Nephron progenitor cell (in vitro differentiated cells): ENCODE data around the gene TFDP1.
A peak's percentile ranks its signal among the peaks of the same experiment; 100 is the strongest.

ENCODE experiments used
- DNase-seq: peaks from one replicate; pipeline ENCODE4 v3.0.0; 2021
- H3K27ac Mint-ChIP-seq: 2 replicates; pipeline ENCODE4 v1.8.0; 2021; ENCODE audit warnings: mild to moderate bottlenecking, moderate library complexity, mixed read lengths
- H3K27me3 Mint-ChIP-seq: 2 replicates; pipeline ENCODE4 v1.8.0; 2021; ENCODE audit warnings: mild to moderate bottlenecking, low read depth, mixed read lengths; ENCODE audit not compliant: poor library complexity
- H3K36me3 Mint-ChIP-seq: 2 replicates; pipeline ENCODE4 v1.8.0; 2021; ENCODE audit warnings: low read depth, mixed read lengths
- H3K4me1 Mint-ChIP-seq: 2 replicates; pipeline ENCODE4 v1.8.0; 2021; ENCODE audit warnings: mixed read lengths
- H3K4me3 Mint-ChIP-seq: 2 replicates; pipeline ENCODE4 v1.8.0; 2021; ENCODE audit warnings: mild to moderate bottlenecking, moderate library complexity, mixed read lengths
- H3K9me3 Mint-ChIP-seq: 2 replicates; pipeline ENCODE4 v1.8.0; 2021; ENCODE audit warnings: mild to moderate bottlenecking, moderate library complexity, mixed read lengths
- CTCF ChIP-seq: fragments of 200-600 bp; sonication (generic); IDR thresholded peaks from 2 replicates; pipeline ENCODE4 v1.5.0; 2021; ENCODE audit warnings: antibody characterized with exemption

TFDP1 gene

GRCh38 chr13:113608967-113609533 is 24.5 kb downstream of the TFDP1 start:
- Mint-ChIP-seq H3K9me3 (peaks cover 6% of the 10 kb centered on the region), H3K4me3 (no peak overlapping the region), H3K27ac (no peak overlapping the region), H3K36me3 (peaks cover 57% of the 10 kb centered on the region), H3K27me3 (no peaks in the 10 kb centered on the region), H3K4me1 (peaks cover 20% of the 10 kb centered on the region)
- no peak for TF ChIP-seq CTCF
- DNase-seq = no peak

GRCh38 chr13:113609616-113610015 is 25.1 kb downstream of the TFDP1 start:
- H3K9me3 Mint-ChIP-seq = peaks cover 6% of the 10 kb centered on the region
- no peak overlapping the region for H3K4me3 Mint-ChIP-seq
- TF ChIP-seq CTCF = no peak
- H3K36me3 Mint-ChIP-seq = peaks cover 55% of the 10 kb centered on the region
- no peak for DNase-seq
- peaks cover 19% of the 10 kb centered on the region for H3K4me1 Mint-ChIP-seq
- H3K27ac Mint-ChIP-seq = no peak overlapping the region
- no peaks in the 10 kb centered on the region for H3K27me3 Mint-ChIP-seq

- DNase-seq = no peak
- Mint-ChIP-seq H3K27ac (peak overlapping the region; percentile 91), H3K27me3 (no peaks in the 10 kb centered on the region), H3K36me3 (peaks cover 48% of the 10 kb centered on the region), H3K4me1 (peaks cover 13% of the 10 kb centered on the region), H3K4me3 (no peak overlapping the region), H3K9me3 (no peaks in the 10 kb centered on the region)
- TF ChIP-seq CTCF = no peak
These were observed 25.7 kb downstream of the TFDP1 start for GRCh38 chr13:113610266-113610665.

GRCh38 chr13:113611996-113612395 is 27.4 kb downstream of the TFDP1 start:
- TF ChIP-seq CTCF = no peak
- Mint-ChIP-seq H3K27me3 (peaks cover 3% of the 10 kb centered on the region), H3K4me1 (peaks cover 24% of the 10 kb centered on the region), H3K4me3 (no peak overlapping the region), H3K27ac (peak overlapping the region; percentile 84), H3K36me3 (peaks cover 38% of the 10 kb centered on the region), H3K9me3 (no peaks in the 10 kb centered on the region)
- DNase-seq = no peak

- no peak for TF ChIP-seq CTCF
- H3K27me3 Mint-ChIP-seq = peaks cover 3% of the 10 kb centered on the region
- DNase-seq = no peak
- H3K4me3 Mint-ChIP-seq = no peak overlapping the region
- peaks cover 28% of the 10 kb centered on the region for H3K4me1 Mint-ChIP-seq
- H3K36me3 Mint-ChIP-seq = peaks cover 38% of the 10 kb centered on the region
- no peaks in the 10 kb centered on the region for H3K9me3 Mint-ChIP-seq
- peak overlapping the region; percentile 84 for H3K27ac Mint-ChIP-seq
These were observed 28.1 kb downstream of the TFDP1 start for GRCh38 chr13:113612607-113613006.

- TF ChIP-seq CTCF = no peak
- no peak overlapping the region for H3K4me3 Mint-ChIP-seq
- H3K27ac Mint-ChIP-seq = no peak overlapping the region
- no peak for DNase-seq
- peaks cover 31% of the 10 kb centered on the region for H3K4me1 Mint-ChIP-seq
- H3K9me3 Mint-ChIP-seq = no peaks in the 10 kb centered on the region
- H3K36me3 Mint-ChIP-seq = peaks cover 44% of the 10 kb centered on the region
- H3K27me3 Mint-ChIP-seq = peaks cover 3% of the 10 kb centered on the region
These were observed 29.3 kb downstream of the TFDP1 start for GRCh38 chr13:113613789-113614379.
